Measurements from ENCODE around the gene MRPS31. TPM values are rescaled to one million over a fixed set of nuclear protein-coding genes. Genes with fewer than 3 reads are reported as not detected.

Gene MRPS31
- 15.0 and 20.1 TPM in 2 replicates for total RNA-seq

GRCh38 chr13:40770934-40771618 is at the start of gene MRPS31:
Gene MRPS31, minus strand, starts transcription at chr13:40771190. Its CDS starts 54 bp downstream, at chr13:40771136.

GRCh38 chr13:40789275-40790153 is 18.5 kb upstream of the MRPS31 start, which contains the start of gene SLC25A15:
Gene SLC25A15, plus strand, starts transcription at chr13:40789611. Its CDS starts 3,616 bp downstream, at chr13:40793227.

Other genes starting within 250 kb of the MRPS31 start
- gene FOXO1, start 104.5 kb downstream of the MRPS31 start, total RNA-seq = 15.0 and 31.1 TPM in 2 replicates
- 15.8 and 28.4 TPM in 2 replicates for gene SLC25A15, start 18.4 kb upstream of the MRPS31 start, total RNA-seq
- 84.8 and 111 TPM in 2 replicates for gene ELF1, start 248.1 kb upstream of the MRPS31 start, total RNA-seq